GM23248 (cell line): ENCODE results near the gene C2CD4D. TPM values are rescaled to one million over a fixed set of nuclear protein-coding genes. Genes with fewer than 3 reads are reported as not detected.

Experiments
- DNase-seq: peaks from one replicate; pipeline ENCODE4 v3.0.0-alpha.2; 2015
- H2AFZ ChIP-seq: fragments of 200-600 bp; sonication (generic); 2 replicates; pipeline ENCODE4 v1.6.1; 2016; ENCODE audit warnings: antibody characterized with exemption
- H3F3A ChIP-seq: fragments of 200-600 bp; sonication (generic); 2 replicates; pipeline ENCODE4 v1.6.1; 2016; ENCODE audit warnings: mild to moderate bottlenecking, antibody characterized with exemption, mixed run types; ENCODE audit not compliant: insufficient read depth
- H3K27ac ChIP-seq: fragments of 200-600 bp; sonication (generic); 2 replicates; pipeline ENCODE4 v1.5.1; 2016; ENCODE audit warnings: mild to moderate bottlenecking
- H3K27me3 ChIP-seq: fragments of 200-600 bp; sonication (generic); replicated peaks from 2 replicates; pipeline ENCODE4 v1.6.1; 2016; ENCODE audit warnings: mild to moderate bottlenecking; ENCODE audit not compliant: insufficient read depth
- H3K36me3 ChIP-seq: fragments of 200-600 bp; sonication (generic); 2 replicates; pipeline ENCODE4 v1.6.1; 2016; ENCODE audit warnings: low read depth, mild to moderate bottlenecking
- H3K4me1 ChIP-seq: fragments of 200-600 bp; sonication (generic); 2 replicates; pipeline ENCODE4 v1.6.1; 2016; ENCODE audit warnings: mild to moderate bottlenecking; ENCODE audit not compliant: insufficient read depth
- H3K4me2 ChIP-seq: fragments of 200-600 bp; sonication (generic); one replicate; pipeline ENCODE4 v1.6.1; 2016; ENCODE audit warnings: mild to moderate bottlenecking; ENCODE audit not compliant: unreplicated experiment
- H3K4me3 ChIP-seq: fragments of 200-600 bp; sonication (generic); 2 replicates; pipeline ENCODE4 v1.5.1; 2016; ENCODE audit warnings: mild to moderate bottlenecking
- H3K79me2 ChIP-seq: fragments of 200-600 bp; sonication (generic); 2 replicates; pipeline ENCODE4 v1.6.1; 2016; ENCODE audit warnings: mild to moderate bottlenecking; ENCODE audit not compliant: insufficient read depth
- H3K9ac ChIP-seq: fragments of 200-600 bp; sonication (generic); 2 replicates; pipeline ENCODE4 v1.6.1; 2016; ENCODE audit warnings: mild to moderate bottlenecking
- H3K9me2 ChIP-seq: fragments of 200-600 bp; sonication (generic); 2 replicates; pipeline ENCODE4 v1.6.1; 2016; ENCODE audit warnings: mixed run types, mild to moderate bottlenecking, moderate library complexity; ENCODE audit not compliant: insufficient read depth
- H3K9me3 ChIP-seq: fragments of 200-600 bp; sonication (generic); one replicate; pipeline ENCODE4 v1.6.1; 2017; ENCODE audit warnings: low read depth
- H4K20me1 ChIP-seq: fragments of 200-600 bp; sonication (generic); 2 replicates; pipeline ENCODE4 v1.6.0; 2016; ENCODE audit not compliant: insufficient read depth
- EZH2 ChIP-seq: fragments of 200-600 bp; sonication (generic); IDR thresholded peaks from 2 replicates; pipeline ENCODE4 v1.6.1; 2018; ENCODE audit warnings: antibody characterized with exemption, mild to moderate bottlenecking; ENCODE audit not compliant: insufficient read depth, poor library complexity, severe bottlenecking
- EZH2phosphoT487 ChIP-seq: fragments of 200-600 bp; sonication (generic); IDR thresholded peaks from 2 replicates; pipeline ENCODE4 v1.6.1; 2018; ENCODE audit warnings: antibody characterized with exemption, moderate library complexity, mild to moderate bottlenecking, low read depth; ENCODE audit not compliant: insufficient read depth
- WGBS, 2 experiments: methylation state at CpG; one replicate each; pipeline ENCODE4 v1.1.6; 2015 to 2017; ENCODE audit warnings: low lambda C conversion rate in 2 of 2, low coverage in 1 of 2; ENCODE audit errors: missing lambda C conversion rate in 2 of 2; 5-methylcytosine and 5-hydroxymethylcytosine counted together
- in situ Hi-C: fragments of 300-500 bp; cut with MboI; formaldehyde crosslinking; loops from 2 replicates; pipeline ENCODE4 v1.15.0; 2020
- polyA plus RNA-seq: library from polyadenylated mRNA; unstranded; fragments of >200 nt; fragmentation: Nextera tagmentation; extraction: Ambion mirVana; gene quantifications from 2 replicates; pipeline ENCODE4 v1.2.1, GENCODE V29; 2016
- total RNA-seq: library from RNA; depleted of rRNA; stranded (reverse); fragments of >200 nt; shearing (Covaris generic); gene quantifications from 2 replicates; pipeline ENCODE4 v1.2.3, GENCODE V29; 2014

C2CD4D gene
- total and polyA plus RNA-seq, 2 experiments from 2014 or later, result 0.16 TPM; not detected in 1

GRCh38 chr1:151809290-151809984 is 30.2 kb downstream of the C2CD4D start:
- no peak overlapping the region for H3K9ac ChIP-seq
- peak; percentile 16 for DNase-seq
- no peak overlapping the region for H2AFZ ChIP-seq
- H3F3A ChIP-seq, result no peaks in the 10 kb centered on the region
- H3K4me1 ChIP-seq, result 0 out of 2 replicates have a peak, but pooled peaks cover 8% of the 10 kb centered on the region
- WGBS, 2 experiments, result 41 to 43% methylated on average over 8 of the region's 8 CpGs
- H3K27ac ChIP-seq, result no peak overlapping the region
- in situ Hi-C loops, result no loop called here
- no peaks in the 10 kb centered on the region for H3K9me3 ChIP-seq
- no peaks in the 10 kb centered on the region for H3K9me2 ChIP-seq
- H4K20me1 ChIP-seq, result no peaks in the 10 kb centered on the region
- H3K79me2 ChIP-seq, result no peaks in the 10 kb centered on the region
- no peak overlapping the region for H3K4me2 ChIP-seq
- no peak overlapping the region for H3K4me3 ChIP-seq
- no peaks in the 10 kb centered on the region for H3K36me3 ChIP-seq
- TF ChIP-seq EZH2phosphoT487 (no peak), EZH2 (no peak)
- peaks cover 16% of the 10 kb centered on the region for H3K27me3 ChIP-seq

- H3F3A ChIP-seq, result no peaks in the 10 kb centered on the region
- no peaks in the 10 kb centered on the region for H3K79me2 ChIP-seq
- TF ChIP-seq EZH2 (no peak), EZH2phosphoT487 (no peak)
- no peak overlapping the region for H3K9ac ChIP-seq
- 0 out of 2 replicates have a peak, but pooled peaks cover 8% of the 10 kb centered on the region for H3K4me1 ChIP-seq
- H4K20me1 ChIP-seq, result no peaks in the 10 kb centered on the region
- no peaks in the 10 kb centered on the region for H3K36me3 ChIP-seq
- peaks cover 28% of the 10 kb centered on the region for H3K27me3 ChIP-seq
- in situ Hi-C loops, result no loop called here
- no peak overlapping the region for H3K4me3 ChIP-seq
- no peak overlapping the region for H3K4me2 ChIP-seq
- no peak overlapping the region for H2AFZ ChIP-seq
- H3K9me3 ChIP-seq, result no peaks in the 10 kb centered on the region
- no peaks in the 10 kb centered on the region for H3K9me2 ChIP-seq
- 38 to 50% methylated on average over 1 of the region's 1 CpG for WGBS, 2 experiments
- H3K27ac ChIP-seq, result no peak overlapping the region
- no peak for DNase-seq
These were observed 31.9 kb downstream of the C2CD4D start for GRCh38 chr1:151807766-151808165.

- H3K27me3 ChIP-seq, result peaks cover 33% of the 10 kb centered on the region
These were observed 32.5 kb downstream of the C2CD4D start for GRCh38 chr1:151807131-151807530.

GRCh38 chr1:151806170-151806569 is 33.5 kb downstream of the C2CD4D start:
- Histone ChIP-seq H3K9me2 (no peaks in the 10 kb centered on the region), H3K27me3 (peaks cover 36% of the 10 kb centered on the region), H3K27ac (no peak overlapping the region), H3K4me2 (no peak overlapping the region), H3K4me3 (no peak overlapping the region), H3F3A (no peaks in the 10 kb centered on the region), H4K20me1 (no peaks in the 10 kb centered on the region), H3K79me2 (no peaks in the 10 kb centered on the region), H2AFZ (no peak overlapping the region), H3K9ac (no peak overlapping the region), H3K4me1 (0 out of 2 replicates have a peak, but pooled peaks cover 4% of the 10 kb centered on the region), H3K36me3 (no peaks in the 10 kb centered on the region), H3K9me3 (no peaks in the 10 kb centered on the region)
- TF ChIP-seq EZH2 (no peak), EZH2phosphoT487 (no peak)
- DNase-seq, result no peak
- in situ Hi-C loops, result no loop called here
- WGBS, 2 experiments, result 73 to 74% methylated on average over 6 to 7 of the region's 7 CpGs

More at GRCh38 chr1:151807131-151807530, 32.5 kb downstream of the C2CD4D start:
- Histone ChIP-seq H4K20me1 (no peaks in the 10 kb centered on the region), H3K4me2 (no peak overlapping the region), H3K4me3 (no peak overlapping the region), H3K9me3 (no peaks in the 10 kb centered on the region), H3K4me1 (0 out of 2 replicates have a peak, but pooled peaks cover 8% of the 10 kb centered on the region), H3K27ac (no peak overlapping the region), H2AFZ (no peak overlapping the region), H3K9me2 (no peaks in the 10 kb centered on the region), H3F3A (no peaks in the 10 kb centered on the region), H3K36me3 (no peaks in the 10 kb centered on the region), H3K79me2 (no peaks in the 10 kb centered on the region), H3K9ac (no peak overlapping the region)
- WGBS, 2 experiments, result 46 to 57% methylated on average over 4 to 5 of the region's 5 CpGs
- DNase-seq, result no peak
- in situ Hi-C loops, result no loop called here
- TF ChIP-seq EZH2phosphoT487 (no peak), EZH2 (no peak)
